Kidney (tissue), 14 donors: Measurements from ENCODE around the gene FZD7. TPM values are rescaled to one million over a fixed set of nuclear protein-coding genes. Genes with fewer than 3 reads are reported as not detected.

Experiments used
- DNase-seq, 5 donors: peaks; one replicate each; pipeline ENCODE4 v3.0.0-alpha.2; 2013 to 2020
- FAIRE-seq: peaks from 2 replicates; lab custom pipeline; 2012; peaks lifted over from hg19 to GRCh38; lab: Jason Lieb, UNC
- H3K27ac ChIP-seq, 2 donors: one replicate each; pipeline ENCODE4 v1.7.0; 2013; ENCODE audit warnings: low read depth in 2 of 2, low read length in 2 of 2, inconsistent platforms in 1 of 2
- H3K27me3 ChIP-seq: one replicate; pipeline ENCODE4 v1.7.1; 2013; ENCODE audit warnings: low read length, inconsistent platforms; ENCODE audit not compliant: control insufficient read depth, insufficient read depth
- H3K36me3 ChIP-seq, 3 donors: one replicate each; pipeline versions ENCODE4 v1.7.0 to v1.7.1; 2013; ENCODE audit warnings: low read length in 3 of 3, control low read depth in 1 of 3, inconsistent platforms in 1 of 3; ENCODE audit not compliant: insufficient read depth in 3 of 3, control insufficient read depth in 2 of 3
- H3K4me1 ChIP-seq, 3 donors: one replicate each; pipeline versions ENCODE4 v1.7.0 to v1.7.1; 2013; ENCODE audit warnings: low read length in 3 of 3, inconsistent platforms in 1 of 3, low read depth in 1 of 3; ENCODE audit not compliant: control insufficient read depth in 2 of 3, insufficient read depth in 2 of 3
- H3K4me3 ChIP-seq, 3 donors: one replicate each; pipeline versions ENCODE4 v1.7.0 to v1.8.1; 2013; ENCODE audit warnings: low read length in 3 of 3, control low read depth in 1 of 3, inconsistent platforms in 1 of 3
- H3K9ac ChIP-seq, 3 donors: one replicate each; pipeline versions ENCODE4 v1.7.0 to v1.7.1; 2013; ENCODE audit warnings: low read length in 3 of 3, control low read depth in 1 of 3, inconsistent platforms in 1 of 3
- H3K9me3 ChIP-seq, 3 donors: one replicate each; pipeline versions ENCODE4 v1.7.0 to v1.7.1; 2013; ENCODE audit warnings: low read length in 3 of 3, control low read depth in 1 of 3, inconsistent platforms in 1 of 3; ENCODE audit not compliant: control insufficient read depth in 2 of 3, insufficient read depth in 1 of 3
- intact Hi-C: fragments of 100-400 bp; cut with DNase I; formaldehyde crosslinking; loops from one replicate; pipeline ENCODE4 v1.11.1; 2022
- polyA plus RNA-seq: library from polyadenylated mRNA; stranded (reverse); fragments of 350-450 nt; fragmentation: Illumina TruSeq; extraction: RNeasy Lipid Tissue Mini Kit (QIAGEN cat#74804); gene quantifications from one replicate; pipeline ENCODE4 v1.2.3, GENCODE V29; 2014; ENCODE audit warnings: low read depth, low replicate concordance; ENCODE audit not compliant: insufficient read depth
- total RNA-seq: library from RNA; stranded (reverse); fragmentation: NEBNext Ultra II Directional; extraction: Animal tissue kit (Norgen Biotek cat#: 25700); gene quantifications from one replicate; pipeline ENCODE4 v1.2.1, GENCODE V29; 2021
- TF ChIP-seq, protein P1 (sequence below): IDR thresholded peaks from 3 replicates; pipeline ENCODE4 v1.5.1; 2012; ENCODE audit warnings: mild to moderate bottlenecking, moderate library complexity, borderline replicate concordance; ENCODE audit not compliant: insufficient read depth; ENCODE audit errors: extremely low read depth
- donor health status: control.
- donor health status: control.
- donor health status: control.
- donor health status: control.
- donor health status: control.
- donor health status: DM: yes; HTN: yes; CAD: no.
- donor health status: Normal renal cell carcinoma (clear cell type).

FZD7 gene
- total and polyA plus RNA-seq, 2 donors from 2014 or later, result 5.6 to 14.0 TPM

DNA sequence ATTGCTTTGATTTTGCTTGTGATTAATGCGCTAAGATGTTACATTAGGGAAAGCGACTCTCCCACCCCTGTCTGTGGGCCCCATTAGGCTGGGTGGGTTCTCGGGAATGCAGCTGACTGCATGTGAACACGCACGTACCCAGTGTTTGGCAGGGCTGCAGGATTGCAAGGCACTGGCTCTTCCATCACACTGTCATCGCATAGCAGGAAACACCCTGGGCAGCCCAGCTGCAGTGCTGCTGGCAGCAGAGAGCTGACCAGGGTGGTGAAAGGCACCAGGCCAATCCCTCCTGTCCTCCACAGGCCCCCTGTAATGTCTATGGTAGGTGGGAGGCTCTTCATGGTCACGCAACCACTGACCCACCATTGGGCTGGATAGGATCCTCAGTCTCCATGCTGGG, 34.4 kb upstream of the FZD7 start:
- no peak for FAIRE-seq

DNA sequence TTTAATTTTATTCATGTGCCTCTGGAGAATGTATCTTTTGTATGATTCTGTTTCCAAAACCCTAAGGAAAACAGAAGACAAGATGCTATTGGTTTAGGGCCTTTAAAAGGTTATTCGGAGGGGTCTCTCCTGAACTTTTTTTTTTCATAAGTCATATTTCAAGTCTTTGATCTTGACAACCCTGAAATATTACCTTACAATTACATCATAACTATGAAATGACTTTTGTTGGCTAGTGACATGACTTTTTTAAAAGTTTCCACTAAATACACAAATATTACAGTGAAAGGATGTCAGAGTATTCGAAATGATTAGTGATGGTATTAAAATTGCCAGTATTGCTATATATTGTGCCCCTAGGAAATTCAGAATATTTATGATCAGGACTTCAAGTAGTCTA, 31.8 kb upstream of the FZD7 start:
- H3K36me3 ChIP-seq, result no peaks in the 10 kb centered on the region
- H3K4me1 ChIP-seq, result no peaks in the 10 kb centered on the region
- H3K27ac ChIP-seq, result no peak overlapping the region
- no peak for FAIRE-seq
- intact Hi-C loops, result no loop called here
- no peak overlapping the region for H3K9ac ChIP-seq
- TF ChIP-seq, protein P1, sequence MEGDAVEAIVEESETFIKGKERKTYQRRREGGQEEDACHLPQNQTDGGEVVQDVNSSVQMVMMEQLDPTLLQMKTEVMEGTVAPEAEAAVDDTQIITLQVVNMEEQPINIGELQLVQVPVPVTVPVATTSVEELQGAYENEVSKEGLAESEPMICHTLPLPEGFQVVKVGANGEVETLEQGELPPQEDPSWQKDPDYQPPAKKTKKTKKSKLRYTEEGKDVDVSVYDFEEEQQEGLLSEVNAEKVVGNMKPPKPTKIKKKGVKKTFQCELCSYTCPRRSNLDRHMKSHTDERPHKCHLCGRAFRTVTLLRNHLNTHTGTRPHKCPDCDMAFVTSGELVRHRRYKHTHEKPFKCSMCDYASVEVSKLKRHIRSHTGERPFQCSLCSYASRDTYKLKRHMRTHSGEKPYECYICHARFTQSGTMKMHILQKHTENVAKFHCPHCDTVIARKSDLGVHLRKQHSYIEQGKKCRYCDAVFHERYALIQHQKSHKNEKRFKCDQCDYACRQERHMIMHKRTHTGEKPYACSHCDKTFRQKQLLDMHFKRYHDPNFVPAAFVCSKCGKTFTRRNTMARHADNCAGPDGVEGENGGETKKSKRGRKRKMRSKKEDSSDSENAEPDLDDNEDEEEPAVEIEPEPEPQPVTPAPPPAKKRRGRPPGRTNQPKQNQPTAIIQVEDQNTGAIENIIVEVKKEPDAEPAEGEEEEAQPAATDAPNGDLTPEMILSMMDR, result no peak
- no peaks in the 10 kb centered on the region for H3K9me3 ChIP-seq
- H3K27me3 ChIP-seq, result no peaks in the 10 kb centered on the region
- no peak overlapping the region for H3K4me3 ChIP-seq
- DNase-seq, result no peak

More for the DNA sequence above, 34.4 kb upstream of the FZD7 start:
- H3K4me1 ChIP-seq, result no peaks in the 10 kb centered on the region
- no peaks in the 10 kb centered on the region for H3K27me3 ChIP-seq
- intact Hi-C loops, result no loop called here
- H3K9me3 ChIP-seq, result no peaks in the 10 kb centered on the region
- no peak for DNase-seq
- no peaks in the 10 kb centered on the region for H3K36me3 ChIP-seq
- TF ChIP-seq, protein P1, result no peak
- H3K27ac ChIP-seq, result no peak overlapping the region
- H3K4me3 ChIP-seq, result no peak overlapping the region
- H3K9ac ChIP-seq, result no peak overlapping the region

DNA sequence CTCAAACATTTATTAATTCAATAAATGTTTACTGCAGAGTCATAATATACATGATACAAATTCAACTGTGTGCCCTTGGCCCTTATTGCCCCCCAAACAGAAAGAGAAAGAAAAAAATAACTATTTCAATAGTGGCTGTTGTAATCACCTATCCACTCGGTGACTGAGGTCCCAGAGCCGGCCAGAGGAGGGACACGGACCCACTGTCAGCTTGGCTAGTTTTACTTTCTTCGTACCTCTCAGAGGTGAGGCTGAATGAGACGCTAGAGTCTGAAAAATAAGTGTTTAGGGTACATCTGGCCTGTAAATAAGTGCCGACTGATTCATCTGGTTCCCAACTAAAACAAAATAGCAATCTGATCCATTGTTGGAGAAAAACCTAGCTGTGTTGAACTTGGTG, 31.3 kb upstream of the FZD7 start:
- no peaks in the 10 kb centered on the region for H3K4me1 ChIP-seq
- H3K9ac ChIP-seq, result no peak overlapping the region
- no peaks in the 10 kb centered on the region for H3K36me3 ChIP-seq
- TF ChIP-seq, protein P1, result no peak
- H3K4me3 ChIP-seq, result no peak overlapping the region
- H3K27me3 ChIP-seq, result no peaks in the 10 kb centered on the region
- intact Hi-C loops, result no loop called here
- no peak overlapping the region for H3K27ac ChIP-seq
- H3K9me3 ChIP-seq, result no peaks in the 10 kb centered on the region
- FAIRE-seq (no peak), DNase-seq (no peak)

DNA sequence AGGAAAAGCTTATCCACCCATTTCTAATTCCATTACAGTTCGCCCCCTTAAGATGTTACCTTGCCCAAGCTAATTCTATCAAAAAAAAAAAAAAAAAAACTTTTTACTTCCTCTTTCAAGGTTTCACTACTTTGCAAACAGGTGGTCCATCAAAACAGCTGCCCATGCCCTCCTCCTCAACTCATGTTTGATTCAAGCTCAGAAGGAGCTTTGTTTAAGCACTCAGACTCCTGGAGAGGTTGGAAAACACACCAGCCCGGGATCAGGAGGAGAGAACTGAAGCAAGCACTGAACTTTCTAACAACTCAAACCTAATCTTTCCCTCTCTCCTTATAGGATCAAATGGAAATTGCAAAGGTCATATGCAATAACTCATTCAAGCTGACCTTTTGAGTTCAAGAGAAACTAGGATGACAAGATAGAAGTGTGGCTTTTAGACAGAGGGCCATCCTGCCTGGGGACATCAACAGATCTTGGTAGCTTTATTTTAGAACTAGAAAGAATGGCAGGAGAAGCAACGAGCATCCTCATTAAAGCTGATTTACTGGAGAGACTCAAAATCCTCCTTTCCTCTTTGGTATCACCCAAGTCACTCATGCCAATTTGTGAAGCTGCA, 28.3 kb upstream of the FZD7 start:
- H3K9me3 ChIP-seq, result no peaks in the 10 kb centered on the region
- no peak overlapping the region for H3K4me3 ChIP-seq
- no peak overlapping the region for H3K27ac ChIP-seq
- H3K9ac ChIP-seq, result no peak overlapping the region
- TF ChIP-seq, protein P1, result no peak
- DNase-seq (no peak), FAIRE-seq (no peak)
- H3K4me1 ChIP-seq, result no peaks in the 10 kb centered on the region
- H3K36me3 ChIP-seq, result no peaks in the 10 kb centered on the region
- no peaks in the 10 kb centered on the region for H3K27me3 ChIP-seq
- intact Hi-C loops, result no loop called here
